C4-2B (cell line): ENCODE data around the gene PRELID1.

Experiments used
- H3K27ac ChIP-seq: fragments of 450-650 bp; 2 replicates; pipeline ENCODE4 v1.5.1; 2017
- CTCF ChIP-seq: fragments of 450-650 bp; conservative IDR thresholded peaks from 2 replicates; pipeline ENCODE4 v1.5.1; 2017; ENCODE audit warnings: mild to moderate bottlenecking
- ZFX ChIP-seq: fragments of 450-650 bp; IDR thresholded peaks from 2 replicates; pipeline ENCODE4 v1.6.1; 2017

The PRELID1 gene

GRCh38 chr5:177311392-177311722, 7.8 kb downstream of the PRELID1 start:
- TF ChIP-seq CTCF, result no peak
- no peak; the same call in 1 of the 2 replicates for TF ChIP-seq ZFX
- H3K27ac ChIP-seq, result peak overlapping the region; percentile 87

- TF ChIP-seq ZFX (peak; percentile 60; the same call in 1 of the 2 replicates), CTCF (no peak)
- H3K27ac ChIP-seq, result peak within 1 kb of the TSS; percentile 87
Measured at GRCh38 chr5:177311723-177312648, 8.4 kb downstream of the PRELID1 start, which contains the start of gene MXD3. MXD3 (minus strand) TSS chr5:177311898; CDS start chr5:177311830, 68 bp downstream.

- TF ChIP-seq CTCF, result no peak; the same call in 1 of the 2 replicates
- TF ChIP-seq ZFX, result no peak
- H3K27ac ChIP-seq, result peak overlapping the region; percentile 87
Measured at GRCh38 chr5:177312649-177313181, 9.1 kb downstream of the PRELID1 start.

GRCh38 chr5:177313561-177314259, 10.1 kb downstream of the PRELID1 start:
- TF ChIP-seq CTCF (no peak), ZFX (no peak)
- H3K27ac ChIP-seq, result peak overlapping the region; percentile 87; the same call in 1 of the 2 replicates

- no peak overlapping the region for H3K27ac ChIP-seq
- no peak for TF ChIP-seq CTCF
- no peak for TF ChIP-seq ZFX
Measured at GRCh38 chr5:177314376-177315342, 11.1 kb downstream of the PRELID1 start.

GRCh38 chr5:177315411-177315810, 11.8 kb downstream of the PRELID1 start:
- no peak overlapping the region for H3K27ac ChIP-seq
- TF ChIP-seq ZFX (no peak), CTCF (no peak)
